CD14-positive monocyte (primary cell): ENCODE results near the gene PHF3. TPM values are rescaled to one million over a fixed set of nuclear protein-coding genes. Genes with fewer than 3 reads are reported as not detected.

Experiments
- DNase-seq, 3 donors: peaks; one replicate each; pipeline ENCODE4 v3.0.0-alpha.2; 2011 to 2022
- H2AFZ ChIP-seq: 2 replicates; pipeline ENCODE4 v1.6.0; 2012; ENCODE audit warnings: mild to moderate bottlenecking, low read depth, low read length, inconsistent platforms; ENCODE audit not compliant: insufficient read depth, poor library complexity, severe bottlenecking
- H3K27ac ChIP-seq, 2 donors: 1 replicate in 1 of 2; 2 replicates in 1 of 2; pipeline ENCODE4 v1.5.1; 2012 to 2013; ENCODE audit warnings: low read length in 2 of 2, control low read depth in 1 of 2, inconsistent platforms in 1 of 2, low read depth in 1 of 2, mild to moderate bottlenecking in 1 of 2
- H3K27me3 ChIP-seq, 2 donors: one replicate each; pipeline versions ENCODE4 v1.6.0 to v1.6.1; 2011 to 2013; ENCODE audit warnings: low read length in 2 of 2; ENCODE audit not compliant: control insufficient read depth in 2 of 2, insufficient read depth in 2 of 2
- H3K36me3 ChIP-seq, 2 donors: replicated peaks in 1 of 2; 1 replicate in 1 of 2; 2 replicates in 1 of 2; pipeline versions ENCODE4 v1.5.1 to v1.6.1; 2012 to 2013; ENCODE audit warnings: low read length in 2 of 2, control low read depth in 1 of 2, inconsistent platforms in 1 of 2, mild to moderate bottlenecking in 1 of 2; ENCODE audit not compliant: insufficient read depth in 2 of 2, control insufficient read depth in 1 of 2
- H3K4me1 ChIP-seq, 2 donors: 1 replicate in 1 of 2; 2 replicates in 1 of 2; pipeline versions ENCODE4 v1.5.1 to v1.6.1; 2012 to 2013; ENCODE audit warnings: low read length in 2 of 2, control low read depth in 1 of 2, inconsistent platforms in 1 of 2, mild to moderate bottlenecking in 1 of 2, moderate library complexity in 1 of 2; ENCODE audit not compliant: insufficient read depth in 2 of 2, control insufficient read depth in 1 of 2
- H3K4me2 ChIP-seq: replicated peaks from 2 replicates; pipeline ENCODE3; 2012; ENCODE audit warnings: low read length, moderate library complexity, mild to moderate bottlenecking; ENCODE audit not compliant: poor library complexity, severe bottlenecking; ENCODE audit errors: extremely low read depth
- H3K4me3 ChIP-seq, 3 experiments: fragments of 200-600 bp in 1 of 3; sonication (generic) in 1 of 3; replicated peaks in 1 of 3; 1 replicate in 2 of 3; 2 replicates in 1 of 3; pipeline ENCODE4 v1.5.1; 2011 to 2013; ENCODE audit warnings: low read length in 3 of 3, mild to moderate bottlenecking in 3 of 3, control low read depth in 2 of 3, low read depth in 2 of 3, inconsistent platforms in 1 of 3, moderate library complexity in 1 of 3
- H3K79me2 ChIP-seq: 2 replicates; pipeline ENCODE4 v1.6.0; 2012; ENCODE audit warnings: mild to moderate bottlenecking, control low read depth, inconsistent platforms, low read length, moderate library complexity; ENCODE audit not compliant: insufficient read depth
- H3K9ac ChIP-seq: 2 replicates; pipeline ENCODE4 v1.6.0; 2017; ENCODE audit warnings: low read length, mild to moderate bottlenecking; ENCODE audit not compliant: insufficient read depth, poor library complexity, severe bottlenecking
- H3K9me3 ChIP-seq, 2 donors: replicated peaks in 1 of 2; 1 replicate in 1 of 2; 2 replicates in 1 of 2; pipeline versions ENCODE4 v1.5.1 to v1.6.1; 2012 to 2013; ENCODE audit warnings: low read length in 2 of 2, control low read depth in 1 of 2; ENCODE audit not compliant: control insufficient read depth in 1 of 2, insufficient read depth in 1 of 2
- H4K20me1 ChIP-seq: 2 replicates; pipeline ENCODE4 v1.6.0; 2012; ENCODE audit warnings: mild to moderate bottlenecking, low read length, control low read depth, moderate library complexity; ENCODE audit not compliant: insufficient read depth
- H3K27ac Mint-ChIP-seq, 7 donors: one replicate each; pipeline ENCODE4 v1.8.0; 2020; ENCODE audit warnings: mild to moderate bottlenecking in 7 of 7, mixed read lengths in 7 of 7, moderate library complexity in 6 of 7, inconsistent platforms in 2 of 7
- H3K27me3 Mint-ChIP-seq, 3 donors: one replicate each; pipeline ENCODE4 v1.8.0; 2021 to 2022; ENCODE audit warnings: low read depth in 3 of 3, mild to moderate bottlenecking in 3 of 3, mixed read lengths in 3 of 3, moderate library complexity in 3 of 3, inconsistent platforms in 1 of 3
- H3K36me3 Mint-ChIP-seq, 2 donors: one replicate each; pipeline ENCODE4 v1.8.0; 2020; ENCODE audit warnings: mixed read lengths in 2 of 2, inconsistent platforms in 1 of 2, mild to moderate bottlenecking in 1 of 2
- H3K4me1 Mint-ChIP-seq: one replicate; pipeline ENCODE4 v1.8.0; 2020; ENCODE audit warnings: mild to moderate bottlenecking, mixed read lengths
- H3K4me3 Mint-ChIP-seq, 2 donors: one replicate each; pipeline ENCODE4 v1.8.0; 2020; ENCODE audit warnings: mild to moderate bottlenecking in 2 of 2, mixed read lengths in 2 of 2, moderate library complexity in 1 of 2
- H3K9me3 Mint-ChIP-seq, 7 donors: one replicate each; pipeline ENCODE4 v1.8.0; 2020 to 2022; ENCODE audit warnings: mixed read lengths in 7 of 7, mild to moderate bottlenecking in 6 of 7, moderate library complexity in 6 of 7, inconsistent platforms in 2 of 7
- WGBS: methylation state at CpG from one replicate; pipeline ENCODE4 v1.1.5; 2013; ENCODE audit warnings: missing lambda C conversion rate; ENCODE audit not compliant: insufficient coverage; 5-methylcytosine and 5-hydroxymethylcytosine counted together
- intact Hi-C, 2 donors: fragments of 100-400 bp; cut with micrococcal nuclease; formaldehyde crosslinking; loops; one replicate each; pipeline versions ENCODE4 v1.15.0 to v1.15.1; 2023
- polyA plus RNA-seq, 3 donors: library from polyadenylated mRNA; depleted of rRNA in 1 of 3; unstranded in 2 of 3; stranded (reverse) in 1 of 3; fragments of 300-500 nt in 2 of 3; fragments of >200 nt in 1 of 3; fragmentation: Illumina TruSeq in 2 of 3; gene quantifications; 1 replicate in 2 of 3; 2 replicates in 1 of 3; pipeline ENCODE4 v1.2.3, GENCODE V29; 2012 to 2021
- TF ChIP-seq, protein P1 (sequence below): fragments of 200-600 bp; IDR thresholded peaks from one replicate; pipeline ENCODE4 v1.8.0; 2022; ENCODE audit warnings: antibody characterized with exemption, mild to moderate bottlenecking

The PHF3 gene
- polyA plus RNA-seq, 3 donors = 5.4 to 13.8 (median 13.0) TPM

DNA sequence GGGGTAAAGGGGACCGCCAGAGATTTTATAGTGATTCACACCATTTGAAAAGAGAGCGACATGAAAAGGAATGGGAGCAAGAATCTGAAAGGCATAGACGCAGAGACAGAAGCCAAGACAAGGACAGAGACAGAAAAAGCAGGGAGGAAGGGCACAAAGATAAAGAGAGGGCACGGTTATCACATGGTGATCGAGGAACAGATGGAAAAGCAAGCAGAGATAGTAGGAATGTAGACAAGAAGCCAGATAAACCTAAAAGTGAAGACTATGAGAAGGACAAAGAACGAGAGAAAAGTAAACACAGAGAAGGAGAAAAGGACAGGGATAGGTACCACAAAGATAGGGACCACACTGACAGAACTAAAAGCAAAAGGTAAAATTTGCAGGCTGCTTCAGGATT, 77.7 kb downstream of the PHF3 start:
- peak overlapping the region in 1 of 7 donors; percentile 39 for H3K27ac Mint-ChIP-seq
- Histone ChIP-seq H4K20me1 (no peaks in the 10 kb centered on the region), H3K9me3 (no peaks in the 10 kb centered on the region), H2AFZ (no peak overlapping the region), H3K36me3 (peaks cover 52 to 68% of the 10 kb centered on the region in 2 donors), H3K27ac (no peak overlapping the region), H3K4me3 (no peak overlapping the region), H3K79me2 (no peaks in the 10 kb centered on the region), H3K9ac (no peak overlapping the region), H3K4me1 (no peaks in the 10 kb centered on the region), H3K4me2 (no peak overlapping the region), H3K27me3 (no peaks in the 10 kb centered on the region)
- DNase-seq = no peak
- TF ChIP-seq, protein P1, sequence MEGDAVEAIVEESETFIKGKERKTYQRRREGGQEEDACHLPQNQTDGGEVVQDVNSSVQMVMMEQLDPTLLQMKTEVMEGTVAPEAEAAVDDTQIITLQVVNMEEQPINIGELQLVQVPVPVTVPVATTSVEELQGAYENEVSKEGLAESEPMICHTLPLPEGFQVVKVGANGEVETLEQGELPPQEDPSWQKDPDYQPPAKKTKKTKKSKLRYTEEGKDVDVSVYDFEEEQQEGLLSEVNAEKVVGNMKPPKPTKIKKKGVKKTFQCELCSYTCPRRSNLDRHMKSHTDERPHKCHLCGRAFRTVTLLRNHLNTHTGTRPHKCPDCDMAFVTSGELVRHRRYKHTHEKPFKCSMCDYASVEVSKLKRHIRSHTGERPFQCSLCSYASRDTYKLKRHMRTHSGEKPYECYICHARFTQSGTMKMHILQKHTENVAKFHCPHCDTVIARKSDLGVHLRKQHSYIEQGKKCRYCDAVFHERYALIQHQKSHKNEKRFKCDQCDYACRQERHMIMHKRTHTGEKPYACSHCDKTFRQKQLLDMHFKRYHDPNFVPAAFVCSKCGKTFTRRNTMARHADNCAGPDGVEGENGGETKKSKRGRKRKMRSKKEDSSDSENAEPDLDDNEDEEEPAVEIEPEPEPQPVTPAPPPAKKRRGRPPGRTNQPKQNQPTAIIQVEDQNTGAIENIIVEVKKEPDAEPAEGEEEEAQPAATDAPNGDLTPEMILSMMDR = no peak
- H3K9me3 Mint-ChIP-seq = no peaks in the 10 kb centered on the region
- no peaks in the 10 kb centered on the region for H3K4me1 Mint-ChIP-seq
- 100% methylated on average over 6 of the region's 6 CpGs for WGBS
- H3K27me3 Mint-ChIP-seq = no peaks in the 10 kb centered on the region
- intact Hi-C loops = no loop called here
- H3K36me3 Mint-ChIP-seq = peaks cover 52 to 55% of the 10 kb centered on the region in 2 donors
- H3K4me3 Mint-ChIP-seq = no peak overlapping the region

DNA sequence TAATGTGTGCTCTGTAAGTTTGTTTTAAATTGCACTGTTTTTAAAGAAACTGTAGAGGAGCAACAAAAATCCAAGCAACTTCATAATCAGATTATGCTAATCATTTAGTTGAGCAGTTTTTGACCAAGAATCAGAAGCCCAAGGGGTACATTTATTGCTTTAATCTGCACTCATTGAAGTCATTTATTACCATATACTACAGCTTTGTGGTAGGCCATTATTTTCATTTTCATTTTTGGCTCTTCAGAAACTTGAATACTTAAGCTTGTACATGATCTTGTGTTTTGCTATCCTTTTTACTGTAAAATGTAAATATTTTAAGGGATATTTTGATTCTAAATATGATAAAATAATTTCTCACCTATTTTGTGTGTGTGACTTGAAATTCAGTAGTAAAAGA, 78.5 kb downstream of the PHF3 start:
- Histone ChIP-seq H3K9me3 (no peaks in the 10 kb centered on the region), H3K4me1 (no peaks in the 10 kb centered on the region), H3K27ac (no peak overlapping the region), H3K36me3 (peaks cover 46 to 60% of the 10 kb centered on the region in 2 donors), H3K4me2 (no peak overlapping the region), H3K79me2 (no peaks in the 10 kb centered on the region), H2AFZ (no peak overlapping the region), H3K27me3 (no peaks in the 10 kb centered on the region), H3K4me3 (no peak overlapping the region), H4K20me1 (no peaks in the 10 kb centered on the region), H3K9ac (no peak overlapping the region)
- Mint-ChIP-seq H3K36me3 (peaks cover 45 to 49% of the 10 kb centered on the region in 2 donors), H3K27ac (no peak overlapping the region), H3K9me3 (no peaks in the 10 kb centered on the region), H3K27me3 (no peaks in the 10 kb centered on the region), H3K4me1 (no peaks in the 10 kb centered on the region), H3K4me3 (no peak overlapping the region)
- intact Hi-C loops = no loop called here
- DNase-seq = no peak
- TF ChIP-seq, protein P1 = no peak
